ENCODE data around the gene PTPRD. TPM values are rescaled to one million over a fixed set of nuclear protein-coding genes. Genes with fewer than 3 reads are reported as not detected.
"Not testable (repeated sequence)": the region's sequence is repeated elsewhere in the genome, so short reads cannot be mapped to it uniquely, and the experiment has no call there.

The PTPRD gene
- total RNA-seq, 1 experiment from 2014 or later, result 69.6 TPM

GRCh38 chr9:9043788-9044187 is 1569.0 kb downstream of the PTPRD start:
- CTCF ChIA-PET; H3K27ac Mint-ChIP-seq; ATAC-seq; H3K4me1 Mint-ChIP-seq; H3K9me3 Mint-ChIP-seq; H3K4me3 Mint-ChIP-seq; H3K36me3 Mint-ChIP-seq; H3K27me3 Mint-ChIP-seq (ENCODE audit: low read depth); POLR2A ChIA-PET; DNase-seq (ENCODE audit: low spot score): not testable (repeated sequence)
- TF ChIP-seq HMGA2 (CRISPR knock-in tag; IDR thresholded peaks at IDR 0.05), result peak; percentile 84

- Mint-ChIP-seq H3K27me3 (ENCODE audit: low read depth) (0 out of 2 replicates have a peak, but pooled peaks cover 2% of the 10 kb centered on the region), H3K9me3 (no peaks in the 10 kb centered on the region), H3K27ac (no peak overlapping the region), H3K4me3 (no peak overlapping the region), H3K36me3 (no peaks in the 10 kb centered on the region), H3K4me1 (peaks cover 4% of the 10 kb centered on the region; the same call in 1 of the 2 replicates)
- ATAC-seq (no peak), DNase-seq (ENCODE audit: low spot score) (no peak)
- TF ChIP-seq ZNF219 (CRISPR knock-in tag; IDR thresholded peaks at IDR 0.05; ENCODE audit: borderline replicate concordance), result no peak
- no peak for TF ChIP-seq ATF1 (CRISPR knock-in tag; IDR thresholded peaks at IDR 0.05)
- no peak for TF ChIP-seq NR1H2 (CRISPR knock-in tag; IDR thresholded peaks at IDR 0.05)
- no peak for TF ChIP-seq HMGA2 (CRISPR knock-in tag; IDR thresholded peaks at IDR 0.05)
- TF ChIP-seq IRF2 (CRISPR knock-in tag; IDR thresholded peaks at IDR 0.05; ENCODE audit: borderline replicate concordance, low read depth), result no peak
- TF ChIP-seq USF1 (CRISPR knock-in tag; IDR thresholded peaks at IDR 0.05), result no peak
- TF ChIP-seq JUN (CRISPR knock-in tag; IDR thresholded peaks at IDR 0.05), result no peak
- TF ChIP-seq SOX15 (CRISPR knock-in tag; IDR thresholded peaks at IDR 0.05), result no peak
- TF ChIP-seq FOXP4 (CRISPR knock-in tag; IDR thresholded peaks at IDR 0.05), result no peak
- TF ChIP-seq GTF2I (CRISPR knock-in tag; conservative IDR thresholded peaks at IDR 0.05), result no peak
- TF ChIP-seq SMAD4 (CRISPR knock-in tag; IDR thresholded peaks at IDR 0.05), result no peak
- TF ChIP-seq FOXJ3 (CRISPR knock-in tag; IDR thresholded peaks at IDR 0.05; ENCODE audit: borderline replicate concordance), result no peak
- no peak for TF ChIP-seq ZNF532 (CRISPR knock-in tag; IDR thresholded peaks at IDR 0.05; ENCODE audit: borderline replicate concordance)
- TF ChIP-seq NFATC4 (CRISPR knock-in tag; IDR thresholded peaks at IDR 0.05), result no peak
- no peak for TF ChIP-seq CTCF (IDR thresholded peaks at IDR 0.05)
- no peak for TF ChIP-seq MXD4 (CRISPR knock-in tag; IDR thresholded peaks at IDR 0.05; ENCODE audit: borderline replicate concordance)
- CTCF ChIA-PET, result no interaction called here
- POLR2A ChIA-PET, result no interaction called here
Observed at GRCh38 chr9:9041756-9042155, 1571.0 kb downstream of the PTPRD start.
